Calu3 (cell line): ENCODE data around the gene HSD17B12. TPM values are rescaled to one million over a fixed set of nuclear protein-coding genes. Genes with fewer than 3 reads are reported as not detected.

Source experiments
- BruUV-seq: library from RNA; stranded (reverse); fragments of 400-500 nt; replicated peaks from 2 replicates; lab custom pipeline; 2021; lab: Mats Ljungman, UMichigan
- CTCF ChIA-PET: fragments of 300-600 bp; sonication (Branson Sonifier 250); formaldehyde crosslinking; loops from one replicate; lab custom pipeline; 2022; ENCODE audit warnings: antibody characterized with exemption; lab: Charles Lee
- DNase-seq: peaks from one replicate; pipeline ENCODE4 v3.0.0; 2022
- H3K27ac Mint-ChIP-seq: one replicate; pipeline ENCODE4 v1.8.0; 2022; ENCODE audit warnings: mixed read lengths; ENCODE audit not compliant: unreplicated experiment
- H3K27me3 Mint-ChIP-seq: one replicate; pipeline ENCODE4 v1.8.0; 2022; ENCODE audit warnings: mixed read lengths; ENCODE audit not compliant: unreplicated experiment
- H3K36me3 Mint-ChIP-seq: one replicate; pipeline ENCODE4 v1.8.0; 2022; ENCODE audit warnings: mild to moderate bottlenecking, moderate library complexity, mixed read lengths; ENCODE audit not compliant: insufficient read depth, unreplicated experiment
- H3K4me1 Mint-ChIP-seq: one replicate; pipeline ENCODE4 v1.8.0; 2022; ENCODE audit warnings: mild to moderate bottlenecking, low read depth, mixed read lengths; ENCODE audit not compliant: unreplicated experiment
- H3K4me3 Mint-ChIP-seq: one replicate; pipeline ENCODE4 v1.8.0; 2022; ENCODE audit warnings: mild to moderate bottlenecking, low read depth, moderate library complexity, mixed read lengths; ENCODE audit not compliant: unreplicated experiment
- H3K9me3 Mint-ChIP-seq: one replicate; pipeline ENCODE4 v1.8.0; 2022; ENCODE audit warnings: low read depth, mixed read lengths; ENCODE audit not compliant: unreplicated experiment
- CTCF ChIP-seq: fragments of 200-600 bp; IDR thresholded peaks from one replicate; pipeline ENCODE4 v1.8.0; 2022; ENCODE audit warnings: antibody characterized with exemption; ENCODE audit not compliant: unreplicated experiment
- intact Hi-C: fragments of 100-400 bp; cut with micrococcal nuclease; formaldehyde crosslinking; loops from one replicate; pipeline ENCODE4 v1.10.0; 2022; ENCODE audit not compliant: unreplicated experiment
- total RNA-seq: library from RNA; stranded (reverse); gene quantifications from 2 replicates; pipeline ENCODE4 v1.2.3, GENCODE V29; 2022

The HSD17B12 gene
- total RNA-seq, 1 experiment from 2014 or later = 114 TPM

- Mint-ChIP-seq H3K4me1 (peaks cover 12% of the 10 kb centered on the region), H3K4me3 (no peak overlapping the region), H3K36me3 (peaks cover 5% of the 10 kb centered on the region), H3K27me3 (no peaks in the 10 kb centered on the region), H3K9me3 (no peaks in the 10 kb centered on the region), H3K27ac (no peak overlapping the region)
- CTCF ChIA-PET = no interaction called here
- BruUV-seq = no TSS peak
- no peak for TF ChIP-seq CTCF
- intact Hi-C loops = no loop called here
- no peak for DNase-seq
These were observed 153.7 kb downstream of the HSD17B12 start for GRCh38 chr11:43834286-43834685.

- DNase-seq = no peak
- TF ChIP-seq CTCF = no peak
- Mint-ChIP-seq H3K4me3 (no peak overlapping the region), H3K4me1 (peaks cover 12% of the 10 kb centered on the region), H3K9me3 (no peaks in the 10 kb centered on the region), H3K27ac (no peak overlapping the region), H3K36me3 (peaks cover 5% of the 10 kb centered on the region), H3K27me3 (no peaks in the 10 kb centered on the region)
- BruUV-seq = no TSS peak
- intact Hi-C loops = no loop called here
- CTCF ChIA-PET = no interaction called here
These were observed 154.6 kb downstream of the HSD17B12 start for GRCh38 chr11:43835104-43835503.

- Mint-ChIP-seq H3K9me3 (no peaks in the 10 kb centered on the region), H3K4me3 (no peak overlapping the region), H3K4me1 (no peaks in the 10 kb centered on the region), H3K27ac (no peak overlapping the region), H3K36me3 (peaks cover 9% of the 10 kb centered on the region), H3K27me3 (no peaks in the 10 kb centered on the region)
- intact Hi-C loops = no loop called here
- BruUV-seq = no TSS peak
- CTCF ChIA-PET = no interaction called here
- DNase-seq = no peak
- TF ChIP-seq CTCF = no peak
These were observed 157.3 kb downstream of the HSD17B12 start for GRCh38 chr11:43837879-43838278.

- H3K4me1 Mint-ChIP-seq = no peaks in the 10 kb centered on the region
- H3K36me3 Mint-ChIP-seq = peaks cover 5% of the 10 kb centered on the region
- no TSS peak for BruUV-seq
- no peak overlapping the region for H3K27ac Mint-ChIP-seq
- intact Hi-C loops = no loop called here
- no peak for TF ChIP-seq CTCF
- no peak for DNase-seq
- H3K4me3 Mint-ChIP-seq = no peak overlapping the region
- no peaks in the 10 kb centered on the region for H3K9me3 Mint-ChIP-seq
- CTCF ChIA-PET = interaction anchor here (1.6 kb wide), 1 partner anchor 10 kb away, joined by 5 read pairs; no protein-coding TSS in a partner anchor
- no peaks in the 10 kb centered on the region for H3K27me3 Mint-ChIP-seq
These were observed 161.5 kb downstream of the HSD17B12 start for GRCh38 chr11:43842021-43842420.
